H4 (cell line): Measurements from ENCODE around the gene HPS6. TPM values are rescaled to one million over a fixed set of nuclear protein-coding genes. Genes with fewer than 3 reads are reported as not detected.
"Not testable (repeated sequence)": the region's sequence is repeated elsewhere in the genome, so short reads cannot be mapped to it uniquely, and the experiment has no call there.

Experiments
- DNase-seq: peaks from one replicate; pipeline ENCODE4 v3.0.0-alpha.2; 2015; ENCODE audit warnings: low spot score
- total RNA-seq: library from RNA; depleted of rRNA; stranded (reverse); fragments of >200 nt; shearing (Covaris generic); gene quantifications from 2 replicates; pipeline ENCODE4 v1.2.3, GENCODE V29; 2014; rRNA removed

HPS6 gene
- 6.3 and 16.8 TPM in 2 replicates for total RNA-seq

GRCh38 chr10:102064868-102065560 lies at the start of gene HPS6:
TSS of gene HPS6 (plus strand) at chr10:102065349. CDS start at chr10:102065475, 126 bp downstream.
- DNase-seq = peak; percentile 84

GRCh38 chr10:102016416-102016815 lies 48.7 kb upstream of the HPS6 start:
- DNase-seq = no peak

- DNase-seq = no peak
Measured at GRCh38 chr10:102017295-102017694, 47.9 kb upstream of the HPS6 start.

- DNase-seq = no peak
Measured at GRCh38 chr10:102020938-102021337, 44.2 kb upstream of the HPS6 start.

GRCh38 chr10:102024799-102025198 lies 40.4 kb upstream of the HPS6 start:
- no peak for DNase-seq

- DNase-seq = no peak
Measured at GRCh38 chr10:102027261-102027660, 37.9 kb upstream of the HPS6 start.

GRCh38 chr10:102033787-102034186 lies 31.4 kb upstream of the HPS6 start:
- DNase-seq = no peak

GRCh38 chr10:102035807-102036206 lies 29.3 kb upstream of the HPS6 start:
- DNase-seq = not testable (repeated sequence)

- no peak for DNase-seq
Measured at GRCh38 chr10:102038410-102038809, 26.7 kb upstream of the HPS6 start.

- DNase-seq = no peak
Measured at GRCh38 chr10:102040305-102041050, 24.7 kb upstream of the HPS6 start.

GRCh38 chr10:102045292-102045691 lies 19.9 kb upstream of the HPS6 start:
- DNase-seq = no peak

GRCh38 chr10:102046095-102046494 lies 19.1 kb upstream of the HPS6 start:
- DNase-seq = no peak

- DNase-seq = not testable (repeated sequence)
Measured at GRCh38 chr10:102054881-102055646, 10.1 kb upstream of the HPS6 start.

GRCh38 chr10:102055647-102056419 lies 9.3 kb upstream of the HPS6 start, which contains the start of gene ARMH3:
TSS of gene ARMH3 (minus strand) at chr10:102056173. CDS start at chr10:102040114, 16,059 bp downstream.
- DNase-seq = peak; percentile 97

- no peak for DNase-seq
Measured at GRCh38 chr10:102059987-102060386, 5.2 kb upstream of the HPS6 start.

- DNase-seq = no peak
Measured at GRCh38 chr10:102064503-102064867, 664 bp upstream of the HPS6 start.

- DNase-seq = no peak
Measured at GRCh38 chr10:102065561-102066398, 631 bp downstream of the HPS6 start.

GRCh38 chr10:102066399-102067088 lies 1.4 kb downstream of the HPS6 start:
- no peak for DNase-seq

- no peak for DNase-seq
Measured at GRCh38 chr10:102067091-102067916, 2.2 kb downstream of the HPS6 start.
